ENCODE data around the gene TBC1D2. TPM values are rescaled to one million over a fixed set of nuclear protein-coding genes. Genes with fewer than 3 reads are reported as not detected.
"Not testable (repeated sequence)": the region's sequence is repeated elsewhere in the genome, so short reads cannot be mapped to it uniquely, and the experiment has no call there.

The TBC1D2 gene
- total and polyA plus RNA-seq, 7 donors: 1.3 to 2.9 (median 2.1) TPM

DNA sequence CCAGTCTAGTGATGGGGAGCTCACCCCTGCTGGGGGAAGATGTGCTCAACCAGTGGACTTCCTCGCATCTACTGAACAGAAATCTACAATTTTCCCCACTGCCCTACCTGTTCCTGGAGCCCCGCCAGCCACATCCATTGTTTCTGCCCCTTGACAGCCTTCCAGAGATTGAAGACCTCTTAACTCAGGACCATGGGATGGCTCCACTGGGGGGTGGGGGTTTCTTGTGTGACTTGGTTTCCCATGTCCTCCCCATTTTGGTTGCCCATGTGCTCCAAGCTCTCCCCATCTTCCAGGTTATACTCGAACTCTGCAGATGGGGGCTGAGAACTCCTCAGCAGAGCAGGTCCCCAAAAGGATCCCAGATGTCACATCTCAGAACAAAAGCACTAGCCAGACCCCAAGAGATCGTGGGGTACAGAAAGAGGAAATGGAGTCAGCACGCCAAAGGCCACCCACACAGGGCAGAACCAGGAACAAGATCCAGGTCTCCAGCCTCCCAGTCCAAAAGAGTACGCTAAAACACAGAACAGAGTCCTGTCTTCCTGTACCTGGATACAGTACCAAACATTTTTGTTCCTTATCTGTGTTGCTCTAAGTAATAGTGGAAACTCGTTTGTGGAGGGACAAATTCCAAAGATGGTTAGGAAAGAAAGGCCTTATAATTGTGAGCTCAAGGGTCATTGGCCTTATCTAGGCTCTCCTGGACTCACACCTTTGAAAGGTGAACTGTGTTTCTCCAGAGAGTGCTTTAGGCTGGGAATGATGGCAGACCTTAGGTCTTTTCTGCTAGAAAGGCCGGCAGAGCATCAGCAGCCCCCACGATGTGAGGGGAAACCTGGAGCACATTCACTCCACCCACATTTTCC, 78.8 kb downstream of the TBC1D2 start:
- WGBS, 3 donors: 75 to 80% (median 77%) methylated on average over 9 of the region's 9 CpGs
- H3K4me1 ChIP-seq: no peaks in the 10 kb centered on the region
- H3K4me3 ChIP-seq: no peak overlapping the region
- no peak for DNase-seq
- ATAC-seq: no peak
- intact Hi-C loops (cut with DNase I): no loop called here
- H3K27ac ChIP-seq: no peak overlapping the region
- TF ChIP-seq, protein P1, sequence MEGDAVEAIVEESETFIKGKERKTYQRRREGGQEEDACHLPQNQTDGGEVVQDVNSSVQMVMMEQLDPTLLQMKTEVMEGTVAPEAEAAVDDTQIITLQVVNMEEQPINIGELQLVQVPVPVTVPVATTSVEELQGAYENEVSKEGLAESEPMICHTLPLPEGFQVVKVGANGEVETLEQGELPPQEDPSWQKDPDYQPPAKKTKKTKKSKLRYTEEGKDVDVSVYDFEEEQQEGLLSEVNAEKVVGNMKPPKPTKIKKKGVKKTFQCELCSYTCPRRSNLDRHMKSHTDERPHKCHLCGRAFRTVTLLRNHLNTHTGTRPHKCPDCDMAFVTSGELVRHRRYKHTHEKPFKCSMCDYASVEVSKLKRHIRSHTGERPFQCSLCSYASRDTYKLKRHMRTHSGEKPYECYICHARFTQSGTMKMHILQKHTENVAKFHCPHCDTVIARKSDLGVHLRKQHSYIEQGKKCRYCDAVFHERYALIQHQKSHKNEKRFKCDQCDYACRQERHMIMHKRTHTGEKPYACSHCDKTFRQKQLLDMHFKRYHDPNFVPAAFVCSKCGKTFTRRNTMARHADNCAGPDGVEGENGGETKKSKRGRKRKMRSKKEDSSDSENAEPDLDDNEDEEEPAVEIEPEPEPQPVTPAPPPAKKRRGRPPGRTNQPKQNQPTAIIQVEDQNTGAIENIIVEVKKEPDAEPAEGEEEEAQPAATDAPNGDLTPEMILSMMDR (IDR thresholded peaks at IDR 0.05): no peak
- H3K36me3 ChIP-seq (ENCODE audit: insufficient read depth in 1 of 2, low read depth in 1 of 2): no peaks in the 10 kb centered on the region
- H3K27me3 ChIP-seq (ENCODE audit: insufficient read depth in 3 of 3, low read length in 2 of 3): peaks cover 0 to 4% (median 4%) of the 10 kb centered on the region in 3 donors
- H3K9me3 ChIP-seq: no peaks in the 10 kb centered on the region

- Histone ChIP-seq H3K27ac (no peak overlapping the region), H3K36me3 (ENCODE audit: insufficient read depth in 1 of 2, low read depth in 1 of 2) (no peaks in the 10 kb centered on the region), H3K4me3 (no peak overlapping the region), H3K27me3 (ENCODE audit: insufficient read depth in 3 of 3, low read length in 2 of 3) (peaks cover 0 to 6% (median 4%) of the 10 kb centered on the region in 3 donors), H3K9me3 (no peaks in the 10 kb centered on the region), H3K4me1 (no peaks in the 10 kb centered on the region)
- intact Hi-C loops (cut with DNase I): no loop called here
- ATAC-seq (no peak), DNase-seq (no peak)
- WGBS, 3 donors: 90 to 97% (median 94%) methylated on average over 3 of the region's 3 CpGs
- TF ChIP-seq, protein P1 (IDR thresholded peaks at IDR 0.05): no peak
Measured at GRCh38 chr9:98175762-98176161, 79.7 kb downstream of the TBC1D2 start.

DNA sequence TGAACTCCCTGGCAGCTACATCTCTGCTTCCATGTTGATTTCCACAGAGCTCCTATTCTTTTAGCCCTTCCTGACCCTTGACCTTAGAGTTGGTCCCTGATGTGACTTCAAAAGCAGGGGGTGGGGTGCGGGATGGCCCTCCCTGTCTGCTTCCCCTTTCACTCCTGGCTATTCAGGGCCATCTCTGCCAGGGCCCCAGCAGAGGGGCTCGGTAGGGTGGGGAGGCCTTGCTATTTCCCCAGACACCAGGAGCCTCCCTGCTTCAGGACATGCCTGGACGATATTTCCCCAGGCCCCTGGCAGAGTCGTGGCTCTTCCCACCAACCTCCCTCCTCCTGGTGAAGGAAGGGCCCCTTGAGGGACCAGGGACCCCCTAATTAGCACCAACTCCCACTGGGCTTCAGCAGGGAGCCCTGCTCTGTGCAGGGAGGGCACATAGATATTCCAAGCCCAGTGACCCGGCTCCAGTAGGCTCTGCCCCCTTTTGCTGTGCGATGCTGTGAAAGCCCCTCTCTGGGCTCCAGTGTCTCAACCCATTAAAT, 80.3 kb downstream of the TBC1D2 start:
- DNase-seq: no peak

GRCh38 chr9:98174502-98174918, 80.9 kb downstream of the TBC1D2 start:
- H3K27ac ChIP-seq; intact Hi-C loops (cut with DNase I); DNase-seq; H3K27me3 ChIP-seq (ENCODE audit: insufficient read depth in 3 of 3, low read length in 2 of 3); H3K4me3 ChIP-seq; ATAC-seq; H3K9me3 ChIP-seq; H3K4me1 ChIP-seq; H3K36me3 ChIP-seq (ENCODE audit: insufficient read depth in 1 of 2, low read depth in 1 of 2): not testable (repeated sequence)
- 69 to 77% (median 76%) methylated on average over 5 of the region's 5 CpGs for WGBS, 3 donors

More for the DNA sequence above, 80.3 kb downstream of the TBC1D2 start:
- no peak for ATAC-seq
- TF ChIP-seq, protein P1 (IDR thresholded peaks at IDR 0.05): no peak
- intact Hi-C loops (cut with DNase I): no loop called here
- Histone ChIP-seq H3K27me3 (ENCODE audit: insufficient read depth in 3 of 3, low read length in 2 of 3) (peaks cover 0 to 6% (median 4%) of the 10 kb centered on the region in 3 donors), H3K9me3 (no peaks in the 10 kb centered on the region), H3K4me1 (no peaks in the 10 kb centered on the region), H3K4me3 (no peak overlapping the region), H3K27ac (no peak overlapping the region), H3K36me3 (ENCODE audit: insufficient read depth in 1 of 2, low read depth in 1 of 2) (no peaks in the 10 kb centered on the region)
- 44 to 47% (median 44%) methylated on average over 6 of the region's 6 CpGs for WGBS, 3 donors

DNA sequence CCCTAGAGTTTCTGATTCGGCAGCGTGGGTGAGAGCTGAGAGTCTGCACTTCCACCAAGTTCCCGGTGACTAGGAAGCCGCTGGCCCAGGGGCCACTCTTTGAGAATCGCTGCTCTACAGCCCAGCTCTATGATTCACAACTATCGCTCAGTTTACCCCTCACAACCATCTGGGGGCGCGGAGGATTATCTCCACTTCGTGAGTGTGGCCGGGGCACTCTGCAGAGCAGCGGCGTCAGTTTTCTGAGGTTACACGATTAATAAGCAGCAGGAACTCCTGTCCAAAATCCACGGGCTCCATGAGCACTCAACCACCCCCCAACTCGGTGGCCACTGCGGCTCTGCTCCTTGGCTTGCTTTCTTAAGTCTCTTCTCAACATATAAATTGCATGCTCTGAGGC, 82.3 kb downstream of the TBC1D2 start:
- Histone ChIP-seq H3K9me3 (no peaks in the 10 kb centered on the region), H3K36me3 (ENCODE audit: insufficient read depth in 1 of 2, low read depth in 1 of 2) (no peaks in the 10 kb centered on the region), H3K4me1 (no peaks in the 10 kb centered on the region), H3K4me3 (no peak overlapping the region), H3K27me3 (ENCODE audit: insufficient read depth in 3 of 3, low read length in 2 of 3) (peaks cover 0 to 9% (median 4%) of the 10 kb centered on the region in 3 donors), H3K27ac (no peak overlapping the region)
- TF ChIP-seq, protein P1 (IDR thresholded peaks at IDR 0.05): no peak
- intact Hi-C loops (cut with DNase I): no loop called here
- WGBS, 3 donors: 70 to 74% (median 73%) methylated on average over 16 of the region's 16 CpGs
- ATAC-seq (no peak), DNase-seq (no peak)
